ENCODE data around the gene SLC29A1.
A peak's percentile ranks its signal among the peaks of the same experiment; 100 is the strongest.
"Not testable (repeated sequence)": the region's sequence is repeated elsewhere in the genome, so short reads cannot be mapped to it uniquely, and the experiment has no call there.

SLC29A1 gene

GRCh38 chr6:44222486-44223318 lies 693 bp upstream of the SLC29A1 start:
- Mint-ChIP-seq H3K27me3 (peaks cover 20% of the 10 kb centered on the region), H3K9me3 (no peaks in the 10 kb centered on the region), H3K4me1 (ENCODE audit: low read depth) (peaks cover 86% of the 10 kb centered on the region), H3K27ac (no peak overlapping the region), H3K4me3 (peak overlapping the region; percentile 51), H3K36me3 (ENCODE audit: low read depth) (no peaks in the 10 kb centered on the region)
- intact Hi-C loops (cut with micrococcal nuclease), result no loop called here

DNA sequence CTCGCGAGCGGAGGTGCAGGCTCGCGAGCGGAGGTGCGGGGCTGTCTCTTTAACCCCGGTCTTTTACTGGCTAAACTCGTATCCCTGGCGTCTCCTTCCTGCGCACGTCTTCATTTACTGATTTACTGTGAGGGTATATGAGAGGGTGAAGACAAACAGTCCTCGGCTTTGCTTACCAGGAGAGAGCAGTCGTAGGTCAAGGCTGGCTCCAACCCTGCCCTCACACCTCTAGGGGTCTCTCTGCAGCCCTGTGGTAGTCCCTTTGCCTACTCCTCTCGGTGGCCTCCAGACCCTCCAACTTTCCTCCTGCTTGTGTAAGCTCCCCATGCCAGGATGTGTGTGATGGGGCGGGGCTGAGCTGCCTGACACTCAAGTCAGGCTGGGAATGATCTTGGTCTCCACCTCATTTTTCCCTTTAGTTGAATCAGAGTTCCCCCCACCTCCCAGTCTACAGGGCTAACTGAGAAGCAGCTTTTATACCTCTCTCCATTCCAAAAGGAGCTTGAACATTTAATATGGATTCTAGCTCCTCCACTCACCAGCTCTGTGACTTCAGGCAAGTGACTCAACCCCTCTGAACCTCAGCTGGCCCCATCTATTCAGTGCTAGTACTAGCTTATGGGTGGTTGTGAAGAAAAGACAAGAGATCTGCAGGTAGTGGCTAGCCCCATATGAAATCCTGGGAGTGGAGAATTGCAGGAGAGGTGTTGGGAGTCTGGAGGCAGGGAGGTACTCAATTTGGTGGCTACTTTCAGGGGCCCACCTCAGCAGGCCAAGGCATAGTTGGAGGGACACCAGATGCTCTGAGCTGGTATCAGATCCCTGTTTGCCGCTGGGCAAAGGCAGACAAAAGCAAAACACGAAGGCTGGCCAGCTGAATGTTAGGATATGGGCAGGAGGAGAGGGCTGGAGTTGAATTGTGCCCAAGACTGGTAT lies 902 bp downstream of the SLC29A1 start:
- Mint-ChIP-seq H3K36me3 (ENCODE audit: low read depth) (no peaks in the 10 kb centered on the region), H3K9me3 (no peaks in the 10 kb centered on the region), H3K4me3 (peak overlapping the region; percentile 74), H3K27ac (peak overlapping the region; percentile 5), H3K27me3 (peaks cover 20% of the 10 kb centered on the region), H3K4me1 (ENCODE audit: low read depth) (peaks cover 82% of the 10 kb centered on the region)
- intact Hi-C loops (cut with micrococcal nuclease), result no loop called here

- Mint-ChIP-seq H3K4me3 (no peak overlapping the region), H3K27ac (peak overlapping the region; percentile 5), H3K4me1 (ENCODE audit: low read depth) (peaks cover 80% of the 10 kb centered on the region), H3K27me3 (peaks cover 20% of the 10 kb centered on the region), H3K36me3 (ENCODE audit: low read depth) (no peaks in the 10 kb centered on the region), H3K9me3 (no peaks in the 10 kb centered on the region)
- intact Hi-C loops (cut with micrococcal nuclease), result no loop called here
Observed at GRCh38 chr6:44224965-44225305, 1.5 kb downstream of the SLC29A1 start.

DNA sequence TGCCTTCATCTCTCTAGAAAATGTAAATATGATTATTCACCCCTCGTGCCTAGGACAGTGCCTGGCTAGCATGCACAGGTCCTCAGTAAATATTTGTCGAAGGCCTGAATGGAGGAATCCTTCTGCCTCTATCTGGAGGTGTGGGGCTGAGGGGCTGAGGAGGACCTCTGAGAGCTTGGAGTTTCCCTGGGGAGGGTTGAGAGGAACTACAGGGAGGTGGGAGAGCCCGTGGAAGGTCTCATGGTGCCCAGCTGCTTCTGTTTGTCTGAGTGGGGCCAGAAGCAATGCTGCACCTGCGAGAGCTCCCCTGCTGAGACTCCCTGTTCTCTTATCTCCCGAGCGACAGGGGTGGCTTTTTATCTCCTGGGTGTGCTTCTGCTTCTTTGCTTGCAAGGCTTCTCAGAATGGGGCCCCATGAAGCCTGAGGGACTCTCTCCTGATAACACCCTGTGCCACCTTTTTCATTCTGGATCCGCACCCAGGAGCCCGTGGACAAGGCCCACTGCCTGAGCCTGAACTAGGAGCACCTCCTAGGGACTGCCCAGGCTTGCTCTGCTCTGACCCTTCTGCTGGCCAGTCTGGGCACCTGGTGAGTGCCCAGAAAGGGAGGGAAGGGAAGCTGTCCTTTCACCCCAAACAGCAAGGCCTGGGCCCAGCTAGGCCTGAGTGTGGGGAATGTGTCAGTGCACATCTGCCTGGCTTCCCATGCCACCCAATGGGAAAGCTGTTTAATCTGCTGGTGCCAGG lies 2.4 kb downstream of the SLC29A1 start:
- Mint-ChIP-seq H3K27me3 (peaks cover 20% of the 10 kb centered on the region), H3K4me3 (no peak overlapping the region), H3K4me1 (ENCODE audit: low read depth) (peaks cover 81% of the 10 kb centered on the region), H3K9me3 (no peaks in the 10 kb centered on the region), H3K36me3 (ENCODE audit: low read depth) (no peaks in the 10 kb centered on the region), H3K27ac (peak overlapping the region; percentile 69)
- intact Hi-C loops (cut with micrococcal nuclease), result no loop called here

DNA sequence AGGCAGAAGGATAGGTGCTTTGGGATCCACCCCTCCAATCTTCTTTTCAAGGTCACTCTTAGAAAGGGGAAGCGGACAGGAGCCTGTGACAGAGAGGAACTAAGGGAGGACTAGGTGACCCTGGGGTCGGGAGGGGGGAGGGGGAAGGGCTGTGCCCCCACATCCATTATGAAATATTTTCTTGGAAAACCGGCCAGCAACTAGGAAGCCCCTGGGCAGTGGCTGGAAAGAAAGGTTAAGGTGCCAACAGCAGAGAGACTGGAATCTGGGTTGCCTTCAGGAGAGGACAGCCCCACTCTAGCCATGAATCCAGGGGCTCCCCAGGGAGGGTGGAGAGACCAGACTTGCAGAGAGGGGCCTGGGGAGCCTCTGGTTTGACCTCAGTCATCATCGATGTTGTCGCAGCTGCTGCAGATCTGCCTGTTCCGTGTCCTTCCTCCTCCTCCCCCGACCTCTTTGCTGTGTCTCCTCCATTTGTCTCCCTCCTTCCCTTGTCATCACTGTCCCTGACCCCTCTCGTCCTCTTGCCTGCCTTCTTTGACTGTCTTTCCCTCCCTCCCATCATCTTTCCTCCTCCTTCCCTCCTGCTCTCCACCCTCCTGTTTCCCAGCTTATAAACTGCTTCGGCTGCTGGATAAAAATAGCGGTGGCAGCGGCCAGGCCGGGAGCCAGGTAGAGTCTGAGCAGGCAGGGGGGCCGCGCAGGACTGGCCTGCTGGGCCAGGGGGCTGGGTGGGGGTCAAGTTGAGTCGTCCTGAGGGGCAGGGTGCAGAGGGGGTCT lies 3.2 kb downstream of the SLC29A1 start:
- Mint-ChIP-seq H3K4me3 (no peak overlapping the region), H3K27ac (peak overlapping the region; percentile 69), H3K36me3 (ENCODE audit: low read depth) (no peaks in the 10 kb centered on the region), H3K27me3 (peaks cover 20% of the 10 kb centered on the region), H3K4me1 (ENCODE audit: low read depth) (peaks cover 82% of the 10 kb centered on the region), H3K9me3 (no peaks in the 10 kb centered on the region)
- intact Hi-C loops (cut with micrococcal nuclease), result no loop called here

DNA sequence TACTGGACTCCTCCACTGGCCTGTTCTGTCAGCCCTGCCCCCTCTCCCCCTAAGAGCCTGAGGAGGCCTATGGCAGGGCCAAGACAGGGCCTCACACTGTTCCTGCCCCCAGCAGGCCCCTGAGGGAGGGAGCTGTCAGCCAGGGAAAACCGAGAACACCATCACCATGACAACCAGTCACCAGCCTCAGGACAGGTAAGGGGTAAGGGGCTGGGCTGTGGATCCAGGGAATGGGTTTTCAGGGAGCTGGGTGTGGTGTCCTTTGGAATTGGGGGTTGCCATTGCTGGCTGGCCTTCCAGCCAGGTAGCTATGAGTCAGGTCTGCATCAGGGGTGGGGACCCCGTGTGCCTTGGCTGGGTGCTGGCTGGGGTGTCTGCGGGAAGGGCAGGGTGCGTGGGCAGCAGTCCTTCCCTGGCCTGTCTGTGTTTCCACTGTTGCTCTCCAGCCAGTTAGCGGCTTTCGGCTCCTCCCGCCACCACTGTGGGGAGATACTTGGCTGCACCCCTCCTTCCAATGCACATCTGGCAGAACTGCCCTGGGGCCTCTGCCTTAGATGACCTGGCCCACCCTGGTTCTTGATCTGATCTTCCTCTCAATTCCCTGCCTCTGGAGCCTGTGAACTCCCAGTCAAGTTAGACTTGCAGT lies 3.9 kb downstream of the SLC29A1 start:
- Mint-ChIP-seq H3K4me3 (no peak overlapping the region), H3K9me3 (no peaks in the 10 kb centered on the region), H3K27me3 (peaks cover 20% of the 10 kb centered on the region), H3K4me1 (ENCODE audit: low read depth) (peaks cover 82% of the 10 kb centered on the region), H3K27ac (peak overlapping the region; percentile 69), H3K36me3 (ENCODE audit: low read depth) (no peaks in the 10 kb centered on the region)
- intact Hi-C loops (cut with micrococcal nuclease), result no loop called here

DNA sequence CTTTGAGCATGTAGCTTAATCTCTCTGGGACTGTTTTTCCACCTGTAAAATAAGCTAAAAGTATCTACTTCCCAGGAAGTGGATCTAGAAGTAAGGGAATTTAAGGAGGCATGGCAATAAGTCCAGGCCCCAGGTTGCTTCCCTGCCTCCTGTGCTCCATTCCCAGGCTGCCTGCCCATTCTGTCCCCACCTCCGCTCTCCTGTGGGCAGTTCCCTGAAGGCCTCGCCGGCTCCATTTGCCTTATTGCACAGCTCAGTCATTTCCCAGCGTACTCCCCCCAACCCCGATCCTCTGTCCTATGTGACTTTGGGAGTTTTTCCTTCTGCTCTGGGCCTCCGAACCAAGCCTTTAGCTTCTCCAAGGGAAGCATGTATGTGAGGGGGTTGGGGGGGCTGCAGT lies 4.6 kb downstream of the SLC29A1 start:
- peaks cover 82% of the 10 kb centered on the region for H3K4me1 Mint-ChIP-seq (ENCODE audit: low read depth)
- no peaks in the 10 kb centered on the region for H3K9me3 Mint-ChIP-seq
- no peak overlapping the region for H3K4me3 Mint-ChIP-seq
- H3K27me3 Mint-ChIP-seq, result peaks cover 13% of the 10 kb centered on the region
- no peak overlapping the region for H3K27ac Mint-ChIP-seq
- H3K36me3 Mint-ChIP-seq (ENCODE audit: low read depth), result no peaks in the 10 kb centered on the region
- intact Hi-C loops (cut with micrococcal nuclease), result no loop called here

- H3K27me3 Mint-ChIP-seq, result peaks cover 12% of the 10 kb centered on the region
- H3K9me3 Mint-ChIP-seq, result no peaks in the 10 kb centered on the region
- H3K4me3 Mint-ChIP-seq, result no peak overlapping the region
- H3K27ac Mint-ChIP-seq, result no peak overlapping the region
- no peaks in the 10 kb centered on the region for H3K36me3 Mint-ChIP-seq (ENCODE audit: low read depth)
- intact Hi-C loops (cut with micrococcal nuclease), result no loop called here
- peaks cover 83% of the 10 kb centered on the region for H3K4me1 Mint-ChIP-seq (ENCODE audit: low read depth)
Observed at GRCh38 chr6:44228433-44228832, 5.0 kb downstream of the SLC29A1 start.

GRCh38 chr6:44228836-44229235 lies 5.4 kb downstream of the SLC29A1 start:
- intact Hi-C loops (cut with micrococcal nuclease), result no loop called here
- H3K27ac Mint-ChIP-seq, result no peak overlapping the region
- H3K27me3 Mint-ChIP-seq, result peaks cover 11% of the 10 kb centered on the region
- peaks cover 85% of the 10 kb centered on the region for H3K4me1 Mint-ChIP-seq (ENCODE audit: low read depth)
- H3K4me3 Mint-ChIP-seq, result no peak overlapping the region
- H3K36me3 Mint-ChIP-seq (ENCODE audit: low read depth), result no peaks in the 10 kb centered on the region
- no peaks in the 10 kb centered on the region for H3K9me3 Mint-ChIP-seq

DNA sequence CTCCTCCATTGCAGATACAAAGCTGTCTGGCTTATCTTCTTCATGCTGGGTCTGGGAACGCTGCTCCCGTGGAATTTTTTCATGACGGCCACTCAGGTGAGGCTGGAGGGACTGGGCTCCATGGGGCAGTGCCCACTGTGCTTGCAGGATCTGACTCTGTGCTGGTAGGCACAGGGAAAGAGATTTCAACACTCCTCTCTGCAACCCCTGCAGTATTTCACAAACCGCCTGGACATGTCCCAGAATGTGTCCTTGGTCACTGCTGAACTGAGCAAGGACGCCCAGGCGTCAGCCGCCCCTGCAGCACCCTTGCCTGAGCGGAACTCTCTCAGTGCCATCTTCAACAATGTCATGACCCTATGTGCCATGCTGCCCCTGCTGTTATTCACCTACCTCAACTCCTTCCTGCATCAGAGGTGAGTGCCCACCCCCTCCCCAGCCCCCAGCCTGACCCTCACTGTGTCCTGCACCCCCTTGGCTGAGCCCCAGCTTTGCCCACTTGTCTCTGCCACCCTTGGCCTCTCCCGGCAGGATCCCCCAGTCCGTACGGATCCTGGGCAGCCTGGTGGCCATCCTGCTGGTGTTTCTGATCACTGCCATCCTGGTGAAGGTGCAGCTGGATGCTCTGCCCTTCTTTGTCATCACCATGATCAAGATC lies 6.1 kb downstream of the SLC29A1 start:
- peaks cover 5% of the 10 kb centered on the region for H3K27me3 Mint-ChIP-seq
- intact Hi-C loops (cut with micrococcal nuclease), result no loop called here

GRCh38 chr6:44230034-44230675 lies 6.8 kb downstream of the SLC29A1 start:
- peak overlapping the region; percentile 20 for H3K27ac Mint-ChIP-seq
- H3K36me3 Mint-ChIP-seq (ENCODE audit: low read depth), result no peaks in the 10 kb centered on the region
- H3K9me3 Mint-ChIP-seq, result no peaks in the 10 kb centered on the region
- H3K27me3 Mint-ChIP-seq, result no peaks in the 10 kb centered on the region
- peaks cover 85% of the 10 kb centered on the region for H3K4me1 Mint-ChIP-seq (ENCODE audit: low read depth)
- intact Hi-C loops (cut with micrococcal nuclease), result no loop called here
- no peak overlapping the region for H3K4me3 Mint-ChIP-seq

More for the DNA sequence above, 6.1 kb downstream of the SLC29A1 start:
- H3K36me3 Mint-ChIP-seq (ENCODE audit: low read depth), result no peaks in the 10 kb centered on the region
- no peak overlapping the region for H3K27ac Mint-ChIP-seq
- no peak overlapping the region for H3K4me3 Mint-ChIP-seq
- H3K9me3 Mint-ChIP-seq, result no peaks in the 10 kb centered on the region
- peaks cover 85% of the 10 kb centered on the region for H3K4me1 Mint-ChIP-seq (ENCODE audit: low read depth)

- Mint-ChIP-seq H3K4me1 (ENCODE audit: low read depth) (peaks cover 79% of the 10 kb centered on the region), H3K27ac (peak overlapping the region; percentile 20)
- H3K27me3 Mint-ChIP-seq; H3K36me3 Mint-ChIP-seq (ENCODE audit: low read depth); H3K4me3 Mint-ChIP-seq; intact Hi-C loops (cut with micrococcal nuclease); H3K9me3 Mint-ChIP-seq: not testable (repeated sequence)
Observed at GRCh38 chr6:44231426-44231825, 8.0 kb downstream of the SLC29A1 start.
